GM23248 (cell line): ENCODE results near the gene CD80. TPM values are rescaled to one million over a fixed set of nuclear protein-coding genes. Genes with fewer than 3 reads are reported as not detected.

Source experiments
- DNase-seq: peaks from one replicate; pipeline ENCODE4 v3.0.0-alpha.2; 2015
- H2AFZ ChIP-seq: fragments of 200-600 bp; sonication (generic); 2 replicates; pipeline ENCODE4 v1.6.1; 2016; ENCODE audit warnings: antibody characterized with exemption
- H3F3A ChIP-seq: fragments of 200-600 bp; sonication (generic); 2 replicates; pipeline ENCODE4 v1.6.1; 2016; ENCODE audit warnings: mild to moderate bottlenecking, antibody characterized with exemption, mixed run types; ENCODE audit not compliant: insufficient read depth
- H3K27ac ChIP-seq: fragments of 200-600 bp; sonication (generic); 2 replicates; pipeline ENCODE4 v1.5.1; 2016; ENCODE audit warnings: mild to moderate bottlenecking
- H3K27me3 ChIP-seq: fragments of 200-600 bp; sonication (generic); replicated peaks from 2 replicates; pipeline ENCODE4 v1.6.1; 2016; ENCODE audit warnings: mild to moderate bottlenecking; ENCODE audit not compliant: insufficient read depth
- H3K36me3 ChIP-seq: fragments of 200-600 bp; sonication (generic); 2 replicates; pipeline ENCODE4 v1.6.1; 2016; ENCODE audit warnings: low read depth, mild to moderate bottlenecking
- H3K4me1 ChIP-seq: fragments of 200-600 bp; sonication (generic); 2 replicates; pipeline ENCODE4 v1.6.1; 2016; ENCODE audit warnings: mild to moderate bottlenecking; ENCODE audit not compliant: insufficient read depth
- H3K4me2 ChIP-seq: fragments of 200-600 bp; sonication (generic); one replicate; pipeline ENCODE4 v1.6.1; 2016; ENCODE audit warnings: mild to moderate bottlenecking; ENCODE audit not compliant: unreplicated experiment
- H3K4me3 ChIP-seq: fragments of 200-600 bp; sonication (generic); 2 replicates; pipeline ENCODE4 v1.5.1; 2016; ENCODE audit warnings: mild to moderate bottlenecking
- H3K79me2 ChIP-seq: fragments of 200-600 bp; sonication (generic); 2 replicates; pipeline ENCODE4 v1.6.1; 2016; ENCODE audit warnings: mild to moderate bottlenecking; ENCODE audit not compliant: insufficient read depth
- H3K9ac ChIP-seq: fragments of 200-600 bp; sonication (generic); 2 replicates; pipeline ENCODE4 v1.6.1; 2016; ENCODE audit warnings: mild to moderate bottlenecking
- H3K9me2 ChIP-seq: fragments of 200-600 bp; sonication (generic); 2 replicates; pipeline ENCODE4 v1.6.1; 2016; ENCODE audit warnings: mixed run types, mild to moderate bottlenecking, moderate library complexity; ENCODE audit not compliant: insufficient read depth
- H3K9me3 ChIP-seq: fragments of 200-600 bp; sonication (generic); one replicate; pipeline ENCODE4 v1.6.1; 2017; ENCODE audit warnings: low read depth
- H4K20me1 ChIP-seq: fragments of 200-600 bp; sonication (generic); 2 replicates; pipeline ENCODE4 v1.6.0; 2016; ENCODE audit not compliant: insufficient read depth
- EZH2 ChIP-seq: fragments of 200-600 bp; sonication (generic); IDR thresholded peaks from 2 replicates; pipeline ENCODE4 v1.6.1; 2018; ENCODE audit warnings: antibody characterized with exemption, mild to moderate bottlenecking; ENCODE audit not compliant: insufficient read depth, poor library complexity, severe bottlenecking
- EZH2phosphoT487 ChIP-seq: fragments of 200-600 bp; sonication (generic); IDR thresholded peaks from 2 replicates; pipeline ENCODE4 v1.6.1; 2018; ENCODE audit warnings: antibody characterized with exemption, moderate library complexity, mild to moderate bottlenecking, low read depth; ENCODE audit not compliant: insufficient read depth
- WGBS, 2 experiments: methylation state at CpG; one replicate each; pipeline ENCODE4 v1.1.6; 2015 to 2017; ENCODE audit warnings: low lambda C conversion rate in 2 of 2, low coverage in 1 of 2; ENCODE audit errors: missing lambda C conversion rate in 2 of 2; 5-methylcytosine and 5-hydroxymethylcytosine counted together
- in situ Hi-C: fragments of 300-500 bp; cut with MboI; formaldehyde crosslinking; loops from 2 replicates; pipeline ENCODE4 v1.15.0; 2020
- polyA plus RNA-seq: library from polyadenylated mRNA; unstranded; fragments of >200 nt; fragmentation: Nextera tagmentation; extraction: Ambion mirVana; gene quantifications from 2 replicates; pipeline ENCODE4 v1.2.1, GENCODE V29; 2016
- total RNA-seq: library from RNA; depleted of rRNA; stranded (reverse); fragments of >200 nt; shearing (Covaris generic); gene quantifications from 2 replicates; pipeline ENCODE4 v1.2.3, GENCODE V29; 2014

The CD80 gene
- total and polyA plus RNA-seq, 2 experiments from 2014 or later = not detected

GRCh38 chr3:119524931-119525662, 34.3 kb downstream of the CD80 start:
- in situ Hi-C loops = loop anchor here (25.0 kb wide), 1 partner anchor 662 kb away; no protein-coding TSS in a partner anchor
- TF ChIP-seq EZH2 (no peak), EZH2phosphoT487 (no peak)
- no peak overlapping the region for H3K27ac ChIP-seq

DNA sequence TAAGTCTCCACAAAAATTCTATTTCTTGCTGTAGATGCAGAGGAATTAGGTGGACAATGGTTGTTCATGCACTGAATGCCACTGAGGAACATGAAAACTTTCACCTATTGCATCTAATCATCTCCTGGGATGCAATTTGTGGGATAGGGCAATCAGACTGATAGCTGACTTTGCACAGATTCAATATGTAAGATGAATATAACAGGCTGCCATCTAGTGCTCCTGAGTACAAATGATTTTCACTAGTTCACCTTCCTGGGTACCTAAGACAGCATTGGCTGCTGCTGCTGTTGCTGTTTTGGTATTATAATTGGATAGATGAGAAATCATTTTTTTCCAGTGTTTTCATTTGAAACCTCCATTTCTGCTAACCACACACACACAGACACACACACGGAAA, 41.4 kb downstream of the CD80 start:
- Histone ChIP-seq H3F3A (peaks cover 3% of the 10 kb centered on the region; the same call in 1 of the 2 replicates), H3K27ac (no peak overlapping the region), H3K9ac (no peak overlapping the region), H3K4me2 (no peak overlapping the region), H3K4me1 (no peaks in the 10 kb centered on the region), H4K20me1 (no peaks in the 10 kb centered on the region), H3K9me2 (no peaks in the 10 kb centered on the region), H3K4me3 (no peak overlapping the region), H3K27me3 (no peaks in the 10 kb centered on the region), H3K9me3 (no peaks in the 10 kb centered on the region), H2AFZ (no peak overlapping the region), H3K79me2 (no peaks in the 10 kb centered on the region), H3K36me3 (peaks cover 71% of the 10 kb centered on the region)
- DNase-seq = no peak
- in situ Hi-C loops = no loop called here
- 97 to 100% methylated on average over 1 of the region's 1 CpG for WGBS, 2 experiments
- TF ChIP-seq EZH2phosphoT487 (no peak), EZH2 (no peak)

More at GRCh38 chr3:119524931-119525662, 34.3 kb downstream of the CD80 start:
- Histone ChIP-seq H3K9me2 (no peaks in the 10 kb centered on the region), H3K4me3 (no peak overlapping the region), H3K9me3 (no peaks in the 10 kb centered on the region), H3K4me1 (peaks cover 6% of the 10 kb centered on the region), H2AFZ (no peak overlapping the region), H3K9ac (no peak overlapping the region), H3F3A (peaks cover 11% of the 10 kb centered on the region), H3K36me3 (peaks cover 22% of the 10 kb centered on the region; the same call in 1 of the 2 replicates), H3K79me2 (no peaks in the 10 kb centered on the region), H4K20me1 (no peaks in the 10 kb centered on the region), H3K27me3 (no peaks in the 10 kb centered on the region), H3K4me2 (no peak overlapping the region)
- 64 to 65% methylated on average over 4 of the region's 4 CpGs for WGBS, 2 experiments
- DNase-seq = peak; percentile 44

DNA sequence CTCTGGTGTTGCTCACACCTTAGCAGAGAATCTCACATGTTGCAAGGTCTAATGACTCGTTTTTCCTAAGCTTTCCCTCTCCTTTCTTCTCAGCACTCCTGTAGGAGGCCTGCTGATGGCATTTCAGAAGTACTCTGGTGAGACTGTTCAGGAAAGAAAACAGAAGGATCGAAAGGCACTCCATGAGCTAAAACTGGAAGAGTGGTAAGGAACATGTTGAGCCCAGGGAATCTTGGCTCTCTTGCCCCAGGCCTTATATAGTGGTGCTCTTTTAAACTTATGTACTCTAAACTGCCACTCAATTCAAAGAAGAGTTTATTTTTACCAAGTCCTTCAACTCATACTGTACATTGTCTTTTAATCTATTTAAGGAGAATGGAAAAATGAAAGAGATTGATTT, 42.3 kb downstream of the CD80 start:
- no peaks in the 10 kb centered on the region for H3K27me3 ChIP-seq
- no peaks in the 10 kb centered on the region for H3K79me2 ChIP-seq
- H3F3A ChIP-seq = no peaks in the 10 kb centered on the region; the same call in 1 of the 2 replicates
- no peaks in the 10 kb centered on the region for H3K9me2 ChIP-seq
- H3K9ac ChIP-seq = no peak overlapping the region
- no peak overlapping the region for H3K4me2 ChIP-seq
- in situ Hi-C loops = no loop called here
- H3K4me3 ChIP-seq = no peak overlapping the region
- H4K20me1 ChIP-seq = no peaks in the 10 kb centered on the region
- DNase-seq = no peak
- H2AFZ ChIP-seq = no peak overlapping the region
- H3K4me1 ChIP-seq = no peaks in the 10 kb centered on the region
- 84 to 91% methylated on average over 2 of the region's 2 CpGs for WGBS, 2 experiments
- peaks cover 68% of the 10 kb centered on the region for H3K36me3 ChIP-seq
- no peak for TF ChIP-seq EZH2phosphoT487
- no peak for TF ChIP-seq EZH2
- H3K9me3 ChIP-seq = no peaks in the 10 kb centered on the region
- H3K27ac ChIP-seq = no peak overlapping the region

DNA sequence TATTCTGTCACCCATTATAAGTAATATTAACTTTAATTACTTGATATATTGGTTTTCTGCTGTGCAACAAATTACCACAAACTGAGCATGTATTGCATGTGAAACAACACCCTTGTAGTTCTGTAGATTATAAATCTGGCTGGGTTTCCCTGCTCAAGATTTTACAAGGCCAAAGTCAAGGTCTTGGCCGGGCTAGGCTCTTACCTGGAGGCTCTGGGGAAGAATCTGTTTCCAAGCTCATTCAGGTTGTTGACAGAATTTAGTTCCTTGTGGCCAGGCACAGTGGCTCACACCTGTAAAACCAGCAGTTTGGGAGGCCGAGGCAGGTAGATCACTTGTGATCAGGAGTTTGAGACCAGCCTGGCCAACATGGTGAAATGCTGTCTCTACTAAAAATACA, 44.8 kb downstream of the CD80 start:
- in situ Hi-C loops = no loop called here
- no peaks in the 10 kb centered on the region for H3K79me2 ChIP-seq
- H4K20me1 ChIP-seq = no peaks in the 10 kb centered on the region
- TF ChIP-seq EZH2 = no peak
- TF ChIP-seq EZH2phosphoT487 = no peak
- H2AFZ ChIP-seq = no peak overlapping the region
- DNase-seq = no peak
- no peak overlapping the region for H3K9ac ChIP-seq
- no peak overlapping the region for H3K4me3 ChIP-seq
- WGBS, 2 experiments = 100% methylated on average over 2 of the region's 2 CpGs
- no peaks in the 10 kb centered on the region for H3K9me2 ChIP-seq
- H3K36me3 ChIP-seq = peaks cover 67% of the 10 kb centered on the region
- no peak overlapping the region for H3K4me2 ChIP-seq
- no peaks in the 10 kb centered on the region for H3K27me3 ChIP-seq
- no peaks in the 10 kb centered on the region for H3F3A ChIP-seq
- H3K27ac ChIP-seq = no peak overlapping the region
- no peaks in the 10 kb centered on the region for H3K9me3 ChIP-seq
- H3K4me1 ChIP-seq = no peaks in the 10 kb centered on the region
